ENCODE data around the gene EHBP1.
A peak's percentile ranks its signal among the peaks of the same experiment; 100 is the strongest.

The EHBP1 gene

GRCh38 chr2:62705007-62705829 is at the start of gene EHBP1:
TSS of gene EHBP1 (plus strand) at chr2:62705713. CDS start at chr2:62707192, 1,479 bp downstream.
- DNase-seq, result peak; percentile 99

- no peak for DNase-seq
Observed at GRCh38 chr2:62657783-62658182, 47.7 kb upstream of the EHBP1 start.

GRCh38 chr2:62658891-62659290 is 46.6 kb upstream of the EHBP1 start:
- no peak for DNase-seq

- DNase-seq, result no peak
Observed at GRCh38 chr2:62660087-62660486, 45.4 kb upstream of the EHBP1 start.

- no peak for DNase-seq
Observed at GRCh38 chr2:62660582-62661262, 44.8 kb upstream of the EHBP1 start.

GRCh38 chr2:62661263-62661635 is 44.3 kb upstream of the EHBP1 start:
- no peak for DNase-seq

GRCh38 chr2:62662131-62662530 is 43.4 kb upstream of the EHBP1 start:
- DNase-seq, result no peak

GRCh38 chr2:62662554-62662953 is 43.0 kb upstream of the EHBP1 start:
- DNase-seq, result no peak

- no peak for DNase-seq
Observed at GRCh38 chr2:62663411-62663810, 42.1 kb upstream of the EHBP1 start.

GRCh38 chr2:62663920-62664795 is 41.4 kb upstream of the EHBP1 start:
- DNase-seq, result no peak

- no peak for DNase-seq
Observed at GRCh38 chr2:62665446-62665845, 40.1 kb upstream of the EHBP1 start.

GRCh38 chr2:62669180-62669579 is 36.3 kb upstream of the EHBP1 start:
- DNase-seq, result no peak

GRCh38 chr2:62672601-62673000 is 32.9 kb upstream of the EHBP1 start:
- no peak for DNase-seq

GRCh38 chr2:62675062-62675461 is 30.5 kb upstream of the EHBP1 start:
- DNase-seq, result no peak

GRCh38 chr2:62685256-62685655 is 20.3 kb upstream of the EHBP1 start:
- DNase-seq, result no peak

GRCh38 chr2:62686012-62686685 is 19.4 kb upstream of the EHBP1 start:
- no peak for DNase-seq

GRCh38 chr2:62687636-62688035 is 17.9 kb upstream of the EHBP1 start:
- DNase-seq, result no peak

- DNase-seq, result no peak
Observed at GRCh38 chr2:62688771-62689170, 16.7 kb upstream of the EHBP1 start.

- no peak for DNase-seq
Observed at GRCh38 chr2:62691186-62691585, 14.3 kb upstream of the EHBP1 start.

- no peak for DNase-seq
Observed at GRCh38 chr2:62692225-62692624, 13.3 kb upstream of the EHBP1 start.

GRCh38 chr2:62698653-62699052 is 6.9 kb upstream of the EHBP1 start:
- DNase-seq, result no peak

GRCh38 chr2:62704654-62705006 is 883 bp upstream of the EHBP1 start:
- no peak for DNase-seq
